GM18907 (cell line): ENCODE results near the gene SARS1.
A peak's percentile ranks its signal among the peaks of the same experiment; 100 is the strongest.
"Not testable (repeated sequence)": the region's sequence is repeated elsewhere in the genome, so short reads cannot be mapped to it uniquely, and the experiment has no call there.

Source experiments
- ATAC-seq: cut with Tn5 transposase; IDR thresholded peaks from one replicate; pipeline ENCODE4 v1.9.1; 2021; ENCODE audit warnings: mild to moderate bottlenecking, moderate library complexity; ENCODE audit not compliant: unreplicated experiment

The SARS1 gene

DNA sequence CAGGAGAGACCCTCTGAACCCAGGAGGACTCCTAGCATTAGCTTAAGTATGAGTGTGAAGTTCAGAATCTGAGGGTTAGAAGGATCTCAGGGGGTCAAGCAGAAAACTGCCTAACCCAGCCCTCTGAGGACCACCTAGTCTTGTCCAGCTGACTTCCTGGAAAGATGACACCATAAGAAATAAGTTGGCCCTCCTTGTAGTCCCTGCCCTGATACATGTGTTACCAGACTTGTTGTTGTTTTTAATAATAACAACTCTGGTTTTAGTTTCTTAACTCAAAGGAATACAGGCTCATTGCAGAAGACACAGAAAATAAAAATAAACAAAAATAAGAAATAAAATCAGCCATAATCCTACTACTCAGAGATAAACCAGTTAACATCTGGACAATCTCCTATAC, 21.8 kb upstream of the SARS1 start:
- ATAC-seq = no peak

DNA sequence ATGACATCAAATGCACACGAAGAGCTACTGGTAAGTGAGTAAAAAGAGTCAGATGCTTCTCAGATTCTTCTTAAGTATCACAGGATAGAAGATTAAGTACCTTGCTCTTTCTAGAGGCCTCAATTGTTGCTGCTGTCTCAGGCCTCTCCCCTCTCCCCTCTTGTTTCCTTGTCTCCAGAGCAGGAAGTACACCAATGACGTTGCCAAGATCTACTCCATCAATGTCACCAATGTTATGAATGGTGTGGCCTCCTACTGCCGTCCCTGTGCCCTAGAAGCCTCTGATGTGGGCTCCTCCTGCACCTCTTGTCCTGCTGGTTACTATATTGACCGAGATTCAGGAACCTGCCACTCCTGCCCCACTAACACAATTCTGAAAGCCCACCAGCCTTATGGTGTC, 21.3 kb upstream of the SARS1 start:
- ATAC-seq = no peak

- ATAC-seq = peak; percentile 68
Measured at GRCh38 chr1:109193653-109194590, 19.8 kb upstream of the SARS1 start.

- ATAC-seq = no peak
Measured at GRCh38 chr1:109197158-109198042, 16.3 kb upstream of the SARS1 start.

DNA sequence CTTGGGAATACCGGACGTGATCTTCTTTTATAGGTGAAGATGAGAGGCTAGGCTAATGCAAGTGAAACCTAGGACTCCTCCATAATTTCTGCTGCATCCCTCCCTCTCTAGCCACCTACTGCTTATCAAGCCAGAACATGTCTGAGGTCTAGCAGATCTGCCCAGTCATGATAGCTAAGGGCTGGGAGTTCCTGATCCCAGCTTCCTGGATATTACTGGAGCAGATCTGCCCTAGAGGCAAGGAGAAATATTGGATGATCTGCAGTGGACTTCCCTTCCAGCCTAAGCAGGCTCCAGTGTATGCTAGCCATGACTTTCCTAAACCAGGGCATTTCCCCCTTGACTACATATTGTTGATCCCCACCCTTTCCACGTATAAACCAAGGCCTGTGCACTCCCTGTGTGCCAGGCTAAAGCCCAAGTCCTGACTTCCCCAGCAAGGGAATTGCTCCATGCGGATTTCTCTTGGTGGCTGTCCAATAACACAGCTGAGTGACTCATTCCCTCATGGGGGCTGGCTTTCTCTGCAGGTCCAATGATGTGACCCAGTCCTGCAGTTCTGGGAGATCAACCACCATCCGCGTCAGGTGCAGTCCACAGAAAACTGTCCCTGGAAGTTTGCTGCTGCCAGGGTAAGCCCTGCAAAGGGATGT, 15.5 kb upstream of the SARS1 start:
- no peak for ATAC-seq

DNA sequence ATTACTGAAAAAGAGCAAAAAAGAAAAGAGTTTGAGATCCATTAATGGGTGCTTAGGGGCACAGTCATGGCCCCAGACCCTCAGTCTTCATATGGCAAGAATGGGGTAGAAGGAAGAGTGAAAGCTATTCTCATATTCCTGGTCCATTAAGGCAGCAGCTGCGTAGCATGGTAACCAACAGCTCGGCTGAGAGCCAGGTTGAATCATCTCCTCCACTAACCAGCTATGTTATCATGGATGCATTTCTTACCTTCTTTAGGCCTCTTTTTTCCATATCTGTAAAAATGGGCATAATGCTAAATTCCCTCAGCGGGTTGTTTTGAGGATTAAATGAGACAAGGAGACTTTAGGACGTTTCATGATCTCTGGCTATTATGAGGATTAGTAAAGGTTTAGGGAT, 15.0 kb upstream of the SARS1 start:
- no peak for ATAC-seq

DNA sequence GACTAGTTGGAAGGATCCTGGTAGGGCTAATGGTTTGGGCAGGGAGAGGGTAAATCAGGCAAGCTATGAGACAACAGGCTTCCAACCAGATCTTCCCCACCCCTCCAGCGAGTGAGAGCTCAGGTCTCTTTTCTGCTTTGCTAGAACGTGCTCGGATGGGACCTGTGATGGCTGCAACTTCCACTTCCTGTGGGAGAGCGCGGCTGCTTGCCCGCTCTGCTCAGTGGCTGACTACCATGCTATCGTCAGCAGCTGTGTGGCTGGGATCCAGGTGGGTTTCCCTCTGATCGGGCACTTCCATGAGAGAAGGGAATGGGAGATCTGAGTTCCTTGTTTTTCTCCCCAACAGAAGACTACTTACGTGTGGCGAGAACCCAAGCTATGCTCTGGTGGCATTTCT, 14.0 kb upstream of the SARS1 start:
- no peak for ATAC-seq

DNA sequence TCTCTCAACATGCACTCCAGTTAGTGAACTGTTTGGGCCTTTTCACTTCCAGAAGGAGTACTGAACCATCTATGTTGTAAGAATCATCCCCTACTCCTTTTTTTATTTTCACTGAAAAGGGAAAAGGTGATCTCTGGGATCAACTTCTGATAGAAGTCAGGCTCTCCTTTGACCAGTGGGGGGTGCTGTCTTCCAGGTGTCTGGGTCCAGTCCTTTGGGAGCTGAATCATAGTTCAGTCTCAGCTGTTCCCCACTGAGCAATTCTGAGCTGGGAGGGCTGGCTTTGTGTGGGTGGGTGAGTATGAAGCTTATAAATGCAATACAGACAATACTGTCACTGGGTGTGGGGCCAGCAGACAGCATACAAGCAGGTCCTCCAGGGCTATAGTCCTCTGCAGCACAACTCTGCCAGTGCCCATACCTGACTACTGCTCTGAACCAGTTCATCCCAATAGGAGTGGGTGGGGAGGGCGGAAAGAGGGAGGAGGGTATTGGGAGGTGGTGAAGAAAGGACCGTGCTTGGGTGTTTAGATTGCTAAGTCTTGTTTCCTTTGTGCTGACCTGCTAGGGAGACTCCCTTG, 12.5 kb upstream of the SARS1 start:
- ATAC-seq = no peak

- no peak for ATAC-seq
Measured at GRCh38 chr1:109204484-109204883, 9.2 kb upstream of the SARS1 start.

- ATAC-seq = no peak
Measured at GRCh38 chr1:109206339-109206738, 7.4 kb upstream of the SARS1 start.

DNA sequence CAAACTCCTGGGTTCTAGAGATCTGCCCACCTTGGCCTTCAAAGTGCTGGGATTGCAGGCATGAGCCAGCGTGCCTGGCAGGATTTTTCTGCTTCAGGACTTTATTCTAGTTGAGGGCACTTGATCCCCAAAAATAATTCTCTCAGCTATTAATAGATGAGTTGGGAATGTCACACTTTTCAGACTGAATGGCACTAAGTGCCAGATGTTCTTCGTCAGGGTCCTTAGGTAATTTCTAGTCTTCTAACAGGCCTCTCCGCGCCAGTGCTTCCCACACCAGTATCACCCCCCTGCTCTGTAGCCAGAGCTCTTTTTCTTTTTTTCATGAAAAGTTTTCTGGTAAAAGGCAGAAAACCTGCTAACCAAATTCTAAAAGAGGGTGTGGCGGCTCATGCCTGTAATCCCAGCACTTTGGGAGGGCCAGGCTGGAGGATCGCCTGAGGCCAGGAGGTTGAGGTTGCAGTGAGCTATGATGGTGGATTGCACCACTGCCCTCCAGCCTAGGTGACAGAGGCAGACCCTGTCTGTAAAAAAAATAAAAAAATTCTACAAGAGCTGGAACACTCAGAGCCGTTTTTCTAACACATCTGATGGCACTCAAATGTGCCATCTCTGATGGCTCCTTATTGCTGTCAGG, 6.1 kb upstream of the SARS1 start:
- ATAC-seq = no peak

DNA sequence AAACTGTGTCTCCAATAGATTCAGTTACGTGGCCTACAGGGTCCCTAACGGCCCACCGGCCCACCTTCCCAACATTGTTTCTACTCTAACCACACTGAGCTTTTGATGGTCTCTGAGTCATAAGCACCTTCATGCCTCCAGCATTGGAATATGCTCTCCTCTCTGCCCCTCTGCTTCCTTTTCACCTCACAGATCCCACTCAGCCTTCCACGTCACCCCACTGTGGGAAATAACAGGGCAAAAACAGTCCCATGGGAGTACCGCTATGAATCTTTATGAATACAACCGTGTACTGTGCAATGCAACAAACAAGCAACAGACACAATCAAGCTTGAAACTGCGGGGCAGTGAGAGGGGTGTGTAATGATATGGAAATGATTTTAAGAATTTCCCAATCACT, 5.3 kb upstream of the SARS1 start:
- ATAC-seq = no peak

- no peak for ATAC-seq
Measured at GRCh38 chr1:109208836-109209463, 4.8 kb upstream of the SARS1 start.

- ATAC-seq = no peak
Measured at GRCh38 chr1:109210058-109210457, 3.7 kb upstream of the SARS1 start.

GRCh38 chr1:109213345-109213823, 334 bp upstream of the SARS1 start:
- no peak for ATAC-seq

- peak; percentile 34 for ATAC-seq
Measured at GRCh38 chr1:109214695-109215623, 1.2 kb downstream of the SARS1 start.

GRCh38 chr1:109216662-109217061, 2.9 kb downstream of the SARS1 start:
- no peak for ATAC-seq

DNA sequence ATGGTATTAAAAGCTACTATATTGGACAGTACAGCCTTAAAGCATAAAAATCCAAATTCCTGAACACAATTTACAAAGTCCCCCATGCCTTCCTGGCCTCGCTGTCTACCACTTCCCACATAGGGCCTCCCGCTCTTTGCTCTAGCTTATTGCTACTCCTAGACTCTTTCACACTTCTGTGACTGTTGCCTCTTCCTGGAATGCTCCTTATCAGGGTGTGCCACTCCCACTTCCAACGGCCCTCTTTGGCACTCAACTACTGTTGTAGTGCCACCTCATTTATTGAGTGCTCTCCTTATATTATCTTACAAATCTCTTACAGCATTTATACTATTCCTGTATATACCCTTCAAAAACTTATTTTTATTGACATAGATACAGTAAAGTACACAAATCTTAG, 4.8 kb downstream of the SARS1 start:
- no peak for ATAC-seq

GRCh38 chr1:109221201-109221600, 7.5 kb downstream of the SARS1 start:
- not testable (repeated sequence) for ATAC-seq
